ENCODE measurements around the gene SNAPC4.

DNA sequence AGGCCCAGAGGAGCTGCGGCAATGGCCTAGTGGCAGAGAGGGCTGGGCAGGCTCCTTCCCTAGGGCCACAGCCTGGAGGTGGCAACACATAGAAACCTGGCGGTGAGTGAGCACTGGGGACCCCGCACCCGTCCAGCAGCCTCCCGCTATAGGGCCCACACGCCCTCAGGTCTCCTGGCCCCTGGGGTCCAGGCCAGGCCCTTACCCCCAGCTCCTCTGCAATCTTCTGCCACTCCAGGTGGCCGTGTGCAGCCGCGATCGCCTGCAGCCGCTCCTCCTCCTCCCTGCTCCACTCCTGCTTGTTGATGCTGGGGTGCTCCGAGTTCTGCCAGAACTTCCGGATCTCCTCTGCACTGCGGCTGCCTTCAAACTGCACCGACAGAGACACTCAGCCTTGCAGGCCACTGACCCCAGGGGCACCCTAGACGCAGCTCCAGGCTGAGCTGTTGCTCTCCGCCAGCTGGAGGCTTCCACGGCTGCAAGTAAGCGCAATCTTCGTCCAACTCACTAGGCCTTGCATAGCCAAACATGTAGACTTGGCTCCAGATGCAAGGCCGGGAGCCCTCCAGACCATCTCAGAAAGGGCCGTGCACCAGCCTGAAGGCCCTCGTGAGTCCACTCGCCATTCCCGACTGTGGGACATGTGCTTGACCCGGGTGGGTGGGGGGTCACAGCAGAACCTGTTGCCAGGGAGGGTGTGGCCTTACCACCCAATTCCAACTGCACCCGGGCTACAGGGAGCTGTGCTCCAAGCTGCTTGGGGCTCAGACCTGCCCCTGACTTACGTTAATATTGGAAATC lies 8.0 kb downstream of the SNAPC4 start:
- TF ChIP-seq, protein P1, sequence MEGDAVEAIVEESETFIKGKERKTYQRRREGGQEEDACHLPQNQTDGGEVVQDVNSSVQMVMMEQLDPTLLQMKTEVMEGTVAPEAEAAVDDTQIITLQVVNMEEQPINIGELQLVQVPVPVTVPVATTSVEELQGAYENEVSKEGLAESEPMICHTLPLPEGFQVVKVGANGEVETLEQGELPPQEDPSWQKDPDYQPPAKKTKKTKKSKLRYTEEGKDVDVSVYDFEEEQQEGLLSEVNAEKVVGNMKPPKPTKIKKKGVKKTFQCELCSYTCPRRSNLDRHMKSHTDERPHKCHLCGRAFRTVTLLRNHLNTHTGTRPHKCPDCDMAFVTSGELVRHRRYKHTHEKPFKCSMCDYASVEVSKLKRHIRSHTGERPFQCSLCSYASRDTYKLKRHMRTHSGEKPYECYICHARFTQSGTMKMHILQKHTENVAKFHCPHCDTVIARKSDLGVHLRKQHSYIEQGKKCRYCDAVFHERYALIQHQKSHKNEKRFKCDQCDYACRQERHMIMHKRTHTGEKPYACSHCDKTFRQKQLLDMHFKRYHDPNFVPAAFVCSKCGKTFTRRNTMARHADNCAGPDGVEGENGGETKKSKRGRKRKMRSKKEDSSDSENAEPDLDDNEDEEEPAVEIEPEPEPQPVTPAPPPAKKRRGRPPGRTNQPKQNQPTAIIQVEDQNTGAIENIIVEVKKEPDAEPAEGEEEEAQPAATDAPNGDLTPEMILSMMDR (IDR thresholded peaks at IDR 0.05), result no peak
- TF ChIP-seq POLR2A (IDR thresholded peaks at IDR 0.05), result no peak

Measured in ovary (tissue), 3 donors.